Embryonic facial prominence (tissue), 1 donor: Measurements from ENCODE around the gene PHKB.

ENCODE experiments used
- DNase-seq: peaks from one replicate; pipeline ENCODE4 v3.0.0-alpha.2; 2016; ENCODE audit errors: extremely low spot score

The PHKB gene

GRCh38 chr16:47625115-47625567 is 164.0 kb downstream of the PHKB start:
- DNase-seq: no peak

- DNase-seq: no peak
Measured at GRCh38 chr16:47626246-47626645, 165.1 kb downstream of the PHKB start.

GRCh38 chr16:47627085-47627639 is 166.0 kb downstream of the PHKB start:
- no peak for DNase-seq

- no peak for DNase-seq
Measured at GRCh38 chr16:47627721-47628120, 166.6 kb downstream of the PHKB start.

- no peak for DNase-seq
Measured at GRCh38 chr16:47631131-47631530, 170.0 kb downstream of the PHKB start.

- no peak for DNase-seq
Measured at GRCh38 chr16:47634126-47634525, 173.0 kb downstream of the PHKB start.

- DNase-seq: no peak
Measured at GRCh38 chr16:47634727-47635126, 173.6 kb downstream of the PHKB start.

- DNase-seq: no peak
Measured at GRCh38 chr16:47636501-47637099, 175.5 kb downstream of the PHKB start.

GRCh38 chr16:47638175-47638574 is 177.0 kb downstream of the PHKB start:
- DNase-seq: no peak

- no peak for DNase-seq
Measured at GRCh38 chr16:47640661-47641060, 179.5 kb downstream of the PHKB start.

- no peak for DNase-seq
Measured at GRCh38 chr16:47643323-47644000, 182.3 kb downstream of the PHKB start.

- no peak for DNase-seq
Measured at GRCh38 chr16:47644166-47644565, 183.0 kb downstream of the PHKB start.

GRCh38 chr16:47644661-47645060 is 183.5 kb downstream of the PHKB start:
- no peak for DNase-seq

- no peak for DNase-seq
Measured at GRCh38 chr16:47646914-47647313, 185.8 kb downstream of the PHKB start.

GRCh38 chr16:47657032-47657431 is 195.9 kb downstream of the PHKB start:
- no peak for DNase-seq

GRCh38 chr16:47657977-47658376 is 196.8 kb downstream of the PHKB start:
- DNase-seq: no peak

- DNase-seq: no peak
Measured at GRCh38 chr16:47660540-47660939, 199.4 kb downstream of the PHKB start.

- no peak for DNase-seq
Measured at GRCh38 chr16:47664653-47665325, 203.7 kb downstream of the PHKB start.

- DNase-seq: no peak
Measured at GRCh38 chr16:47666434-47666833, 205.3 kb downstream of the PHKB start.

- DNase-seq: no peak
Measured at GRCh38 chr16:47667956-47668355, 206.8 kb downstream of the PHKB start.

GRCh38 chr16:47672475-47672874 is 211.3 kb downstream of the PHKB start:
- no peak for DNase-seq

- DNase-seq: no peak
Measured at GRCh38 chr16:47676635-47677177, 215.6 kb downstream of the PHKB start.
